Liver (tissue), 9 donors: Measurements from ENCODE around the gene LRRFIP1. TPM values are rescaled to one million over a fixed set of nuclear protein-coding genes. Genes with fewer than 3 reads are reported as not detected.
A peak's percentile ranks its signal among the peaks of the same experiment; 100 is the strongest.

Experiments
- DNase-seq: peaks from one replicate; pipeline ENCODE4 v3.0.0-alpha.2; 2017; ENCODE audit warnings: low spot score
- H3K27ac ChIP-seq, 2 donors: one replicate each; pipeline ENCODE4 v1.7.0; 2013; ENCODE audit warnings: inconsistent platforms in 2 of 2, low read length in 2 of 2, control low read depth in 1 of 2, low read depth in 1 of 2, mild to moderate bottlenecking in 1 of 2
- H3K27me3 ChIP-seq, 4 donors: one replicate each; pipeline versions ENCODE4 v1.6.1 to v1.7.0; 2013; ENCODE audit warnings: low read length in 3 of 4, inconsistent platforms in 1 of 4, mild to moderate bottlenecking in 1 of 4, moderate library complexity in 1 of 4; ENCODE audit not compliant: control insufficient read depth in 4 of 4, insufficient read depth in 4 of 4
- H3K36me3 ChIP-seq, 4 donors: one replicate each; pipeline versions ENCODE4 v1.6.1 to v1.7.0; 2013; ENCODE audit warnings: low read length in 3 of 4, mild to moderate bottlenecking in 3 of 4, low read depth in 1 of 4, moderate library complexity in 1 of 4; ENCODE audit not compliant: control insufficient read depth in 4 of 4, insufficient read depth in 3 of 4
- H3K4me1 ChIP-seq, 4 donors: one replicate each; pipeline versions ENCODE4 v1.6.1 to v1.7.0; 2013; ENCODE audit warnings: low read length in 3 of 4, mild to moderate bottlenecking in 3 of 4, moderate library complexity in 1 of 4; ENCODE audit not compliant: control insufficient read depth in 4 of 4, insufficient read depth in 4 of 4
- H3K4me3 ChIP-seq, 3 donors: one replicate each; pipeline versions ENCODE4 v1.6.1 to v1.7.0; 2013; ENCODE audit warnings: low read length in 3 of 3, control low read depth in 1 of 3, low read depth in 1 of 3, mild to moderate bottlenecking in 1 of 3
- H3K9ac ChIP-seq, 2 donors: one replicate each; pipeline ENCODE4 v1.7.0; 2013; ENCODE audit warnings: low read length in 2 of 2, mild to moderate bottlenecking in 2 of 2, moderate library complexity in 2 of 2, control low read depth in 1 of 2, low read depth in 1 of 2
- H3K9me3 ChIP-seq, 4 donors: one replicate each; pipeline versions ENCODE4 v1.6.1 to v1.7.0; 2013; ENCODE audit warnings: low read length in 3 of 4; ENCODE audit not compliant: control insufficient read depth in 4 of 4
- CTCF ChIP-seq: fragments of 150-350 bp; IDR thresholded peaks from 2 replicates; pipeline ENCODE4 v1.5.1; 2017; ENCODE audit warnings: improper control_type of control experiment, low read depth, low read length; ENCODE audit not compliant: missing input control
- EGR1 ChIP-seq, 2 donors: IDR thresholded peaks; 2 replicates each; pipeline ENCODE4 v1.6.1; 2016 to 2018; ENCODE audit warnings: antibody characterized with exemption in 2 of 2, low read depth in 2 of 2
- FOXA1 ChIP-seq: IDR thresholded peaks from 2 replicates; pipeline ENCODE4 v1.6.1; 2016; ENCODE audit warnings: antibody characterized with exemption
- FOXA2 ChIP-seq: IDR thresholded peaks from 2 replicates; pipeline ENCODE4 v1.6.1; 2016; ENCODE audit warnings: antibody characterized with exemption
- GABPA ChIP-seq, 2 donors: IDR thresholded peaks in 1 of 2; conservative IDR thresholded peaks in 1 of 2; 2 replicates each; pipeline ENCODE4 v1.6.1; 2016; ENCODE audit warnings: antibody characterized with exemption in 2 of 2, mild to moderate bottlenecking in 1 of 2, moderate library complexity in 1 of 2
- HNF4A ChIP-seq, 2 donors: conservative IDR thresholded peaks; 2 replicates each; pipeline ENCODE4 v1.6.1; 2016; ENCODE audit warnings: antibody characterized with exemption in 2 of 2, mild to moderate bottlenecking in 2 of 2
- HNF4G ChIP-seq: IDR thresholded peaks from 2 replicates; pipeline ENCODE4 v1.6.1; 2016; ENCODE audit warnings: antibody characterized with exemption
- JUND ChIP-seq, 2 donors: IDR thresholded peaks; 2 replicates each; pipeline ENCODE4 v1.6.1; 2016; ENCODE audit warnings: antibody characterized with exemption in 2 of 2
- NR2F2 ChIP-seq: IDR thresholded peaks from 2 replicates; pipeline ENCODE4 v1.6.1; 2016; ENCODE audit warnings: antibody characterized with exemption
- RAD21 ChIP-seq, 2 donors: IDR thresholded peaks; 2 replicates each; pipeline ENCODE4 v1.6.1; 2016; ENCODE audit warnings: antibody characterized with exemption in 2 of 2, mild to moderate bottlenecking in 2 of 2
- REST ChIP-seq: IDR thresholded peaks from 2 replicates; pipeline ENCODE4 v1.6.1; 2016; ENCODE audit warnings: antibody characterized with exemption, mild to moderate bottlenecking
- RXRA ChIP-seq, 2 donors: IDR thresholded peaks; 2 replicates each; pipeline ENCODE4 v1.6.1; 2017 to 2018; ENCODE audit warnings: antibody characterized with exemption in 2 of 2, mild to moderate bottlenecking in 1 of 2
- SP1 ChIP-seq: IDR thresholded peaks from 2 replicates; pipeline ENCODE4 v1.6.1; 2018; ENCODE audit warnings: antibody characterized with exemption, mild to moderate bottlenecking
- TAF1 ChIP-seq: conservative IDR thresholded peaks from 2 replicates; pipeline ENCODE4 v1.6.1; 2016; ENCODE audit warnings: antibody characterized with exemption, mild to moderate bottlenecking
- YY1 ChIP-seq: IDR thresholded peaks from 2 replicates; pipeline ENCODE4 v1.6.1; 2016; ENCODE audit warnings: antibody characterized with exemption, mild to moderate bottlenecking
- WGBS: extraction: QIAGEN DNeasy Blood & Tissue Kit; methylation state at CpG from one replicate; pipeline ENCODE4 v1.1.7; 2013; 5-methylcytosine and 5-hydroxymethylcytosine counted together
- polyA plus RNA-seq, 2 donors: library from polyadenylated mRNA; stranded (reverse) in 1 of 2; unstranded in 1 of 2; fragments of 200-250 nt in 1 of 2; fragments of >200 nt in 1 of 2; fragmentation: Nextera tagmentation in 1 of 2; extraction: Ambion mirVana in 1 of 2; gene quantifications; one replicate each; pipeline versions ENCODE4 v1.2.1 to v1.2.3, GENCODE V29; 2013 to 2015
- total RNA-seq, 2 donors: library from RNA; depleted of rRNA; stranded (reverse); fragments of >200 nt; gene quantifications; one replicate each; pipeline ENCODE4 v1.2.3, GENCODE V29; 2014
- TF ChIP-seq, protein P1 (sequence below): IDR thresholded peaks from 2 replicates; pipeline ENCODE4 v1.6.1; 2016; ENCODE audit warnings: antibody characterized with exemption
- TF ChIP-seq, protein P2 (sequence below): IDR thresholded peaks from 2 replicates; pipeline ENCODE4 v1.6.1; 2016; ENCODE audit warnings: antibody characterized with exemption
- TF ChIP-seq, protein P3 (sequence below): IDR thresholded peaks from 2 replicates; pipeline ENCODE4 v1.6.1; 2016; ENCODE audit warnings: antibody characterized with exemption
- donor health status: healthy.
- donor health status: healthy.
- donor health status: healthy.
- donor health status: healthy.
- donor health status: healthy.

LRRFIP1 gene
- total and polyA plus RNA-seq, 4 donors = 13.3 to 56.1 (median 39.1) TPM

GRCh38 chr2:237616373-237616733 is 11.0 kb upstream of the LRRFIP1 start:
- Histone ChIP-seq H3K4me1 (no peaks in the 10 kb centered on the region), H3K9ac (no peak overlapping the region)
- no peak for DNase-seq

More at GRCh38 chr2:237616373-237616733, 11.0 kb upstream of the LRRFIP1 start:
- peak overlapping the region in 1 of 2 donors; percentile 17 for H3K27ac ChIP-seq
- no peak overlapping the region for H3K4me3 ChIP-seq
- no peaks in the 10 kb centered on the region for H3K27me3 ChIP-seq
- no peaks in the 10 kb centered on the region for H3K36me3 ChIP-seq
- WGBS = 73% methylated on average over 3 of the region's 3 CpGs
- TF ChIP-seq HNF4A (conservative IDR thresholded peaks at IDR 0.05) (no peak), JUND (IDR thresholded peaks at IDR 0.05) (no peak), RAD21 (IDR thresholded peaks at IDR 0.05) (no peak), SP1 (no peak), FOXA2 (no peak), FOXA1 (no peak), REST (no peak), TAF1 (no peak), CTCF (no peak), HNF4G (no peak), RXRA (IDR thresholded peaks at IDR 0.05) (no peak), NR2F2 (no peak), GABPA (IDR thresholded peaks at IDR 0.05 in 1 of 2, conservative IDR thresholded peaks at IDR 0.05 in 1 of 2) (no peak), YY1 (no peak), EGR1 (IDR thresholded peaks at IDR 0.05; ENCODE audit: low read depth in 2 of 2) (no peak)
- TF ChIP-seq, protein P1, sequence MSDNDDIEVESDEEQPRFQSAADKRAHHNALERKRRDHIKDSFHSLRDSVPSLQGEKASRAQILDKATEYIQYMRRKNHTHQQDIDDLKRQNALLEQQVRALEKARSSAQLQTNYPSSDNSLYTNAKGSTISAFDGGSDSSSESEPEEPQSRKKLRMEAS = no peak
- TF ChIP-seq, protein P2, sequence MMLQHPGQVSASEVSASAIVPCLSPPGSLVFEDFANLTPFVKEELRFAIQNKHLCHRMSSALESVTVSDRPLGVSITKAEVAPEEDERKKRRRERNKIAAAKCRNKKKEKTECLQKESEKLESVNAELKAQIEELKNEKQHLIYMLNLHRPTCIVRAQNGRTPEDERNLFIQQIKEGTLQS = no peak
- TF ChIP-seq, protein P3, sequence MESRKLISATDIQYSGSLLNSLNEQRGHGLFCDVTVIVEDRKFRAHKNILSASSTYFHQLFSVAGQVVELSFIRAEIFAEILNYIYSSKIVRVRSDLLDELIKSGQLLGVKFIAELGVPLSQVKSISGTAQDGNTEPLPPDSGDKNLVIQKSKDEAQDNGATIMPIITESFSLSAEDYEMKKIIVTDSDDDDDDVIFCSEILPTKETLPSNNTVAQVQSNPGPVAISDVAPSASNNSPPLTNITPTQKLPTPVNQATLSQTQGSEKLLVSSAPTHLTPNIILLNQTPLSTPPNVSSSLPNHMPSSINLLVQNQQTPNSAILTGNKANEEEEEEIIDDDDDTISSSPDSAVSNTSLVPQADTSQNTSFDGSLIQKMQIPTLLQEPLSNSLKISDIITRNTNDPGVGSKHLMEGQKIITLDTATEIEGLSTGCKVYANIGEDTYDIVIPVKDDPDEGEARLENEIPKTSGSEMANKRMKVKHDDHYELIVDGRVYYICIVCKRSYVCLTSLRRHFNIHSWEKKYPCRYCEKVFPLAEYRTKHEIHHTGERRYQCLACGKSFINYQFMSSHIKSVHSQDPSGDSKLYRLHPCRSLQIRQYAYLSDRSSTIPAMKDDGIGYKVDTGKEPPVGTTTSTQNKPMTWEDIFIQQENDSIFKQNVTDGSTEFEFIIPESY = no peak
- no peaks in the 10 kb centered on the region for H3K9me3 ChIP-seq
